ENCODE data around the gene MEI1. TPM values are rescaled to one million over a fixed set of nuclear protein-coding genes. Genes with fewer than 3 reads are reported as not detected.
A peak's percentile ranks its signal among the peaks of the same experiment; 100 is the strongest.

Gene MEI1
- total and polyA plus RNA-seq, 12 donors: 0.36 to 3.7 (median 1.3) TPM; not detected in 1

DNA sequence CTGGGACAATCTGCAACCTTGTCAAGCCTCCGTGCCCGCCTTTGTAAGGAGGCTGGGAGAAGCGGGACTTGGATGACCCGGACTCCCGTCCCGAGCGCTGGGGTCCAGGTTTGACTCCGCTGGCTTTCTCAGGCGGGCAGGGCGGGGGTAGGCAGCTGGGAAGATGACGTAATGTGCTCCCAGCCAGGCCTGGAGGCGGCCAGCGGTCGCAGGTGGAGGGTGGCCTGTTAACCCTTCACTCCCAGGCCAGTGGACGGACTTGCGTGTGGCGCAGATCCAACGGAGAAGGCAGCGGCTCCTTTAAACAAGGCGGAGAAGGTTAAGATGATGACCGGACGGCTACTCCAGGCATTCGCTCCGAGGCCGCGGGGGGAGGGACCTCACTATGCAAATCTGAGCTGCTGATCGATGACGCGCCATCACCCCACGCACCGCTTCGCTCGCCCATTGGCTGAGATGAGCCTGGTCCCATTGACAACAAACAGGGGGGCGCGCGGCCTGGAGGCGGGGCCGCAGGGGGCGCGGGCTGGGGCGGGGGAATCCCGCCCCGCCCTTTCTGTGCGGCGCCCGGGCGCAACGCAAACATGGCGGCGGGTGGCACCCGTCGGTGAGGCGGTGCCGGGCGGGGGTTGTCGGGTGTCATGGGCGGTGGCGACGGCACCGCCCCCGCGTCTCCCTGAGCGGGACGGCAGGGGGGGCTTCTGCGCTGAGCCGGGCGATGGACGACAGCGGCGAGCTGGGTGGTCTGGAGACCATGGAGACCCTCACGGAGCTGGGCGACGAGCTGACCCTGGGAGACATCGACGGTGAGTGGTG is 133.5 kb downstream of the MEI1 start, which contains the start of gene SREBF2:
TSS of gene SREBF2 (plus strand) at position 553 of the 816 bp plus-strand sequence. CDS start at position 719, 166 bp downstream.
- H3K27ac ChIP-seq: peak within 1 kb of the TSS; percentile 87 to 99 (median 96)
- intact Hi-C loops (cut with DNase I): no loop called here
- peak within 1 kb of the TSS; percentile 26 to 91 (median 69) for H3K4me3 ChIP-seq
- H3K9me3 ChIP-seq (replicated peaks in 1 of 3): no peaks in the 10 kb centered on the region
- peaks cover 26 to 42% of the 10 kb centered on the region in 2 donors for H3K4me1 ChIP-seq (replicated peaks in 1 of 2)
- peaks cover 0 to 20% of the 10 kb centered on the region in 2 donors for H3K36me3 ChIP-seq (replicated peaks in 1 of 2)
- WGBS, 4 donors: 0 to 1% (median 0%) methylated on average over 5 to 75 of the region's 75 CpGs
- peak; percentile 100 for DNase-seq
- H3K27me3 ChIP-seq: no peaks in the 10 kb centered on the region
- TF ChIP-seq, protein P1, sequence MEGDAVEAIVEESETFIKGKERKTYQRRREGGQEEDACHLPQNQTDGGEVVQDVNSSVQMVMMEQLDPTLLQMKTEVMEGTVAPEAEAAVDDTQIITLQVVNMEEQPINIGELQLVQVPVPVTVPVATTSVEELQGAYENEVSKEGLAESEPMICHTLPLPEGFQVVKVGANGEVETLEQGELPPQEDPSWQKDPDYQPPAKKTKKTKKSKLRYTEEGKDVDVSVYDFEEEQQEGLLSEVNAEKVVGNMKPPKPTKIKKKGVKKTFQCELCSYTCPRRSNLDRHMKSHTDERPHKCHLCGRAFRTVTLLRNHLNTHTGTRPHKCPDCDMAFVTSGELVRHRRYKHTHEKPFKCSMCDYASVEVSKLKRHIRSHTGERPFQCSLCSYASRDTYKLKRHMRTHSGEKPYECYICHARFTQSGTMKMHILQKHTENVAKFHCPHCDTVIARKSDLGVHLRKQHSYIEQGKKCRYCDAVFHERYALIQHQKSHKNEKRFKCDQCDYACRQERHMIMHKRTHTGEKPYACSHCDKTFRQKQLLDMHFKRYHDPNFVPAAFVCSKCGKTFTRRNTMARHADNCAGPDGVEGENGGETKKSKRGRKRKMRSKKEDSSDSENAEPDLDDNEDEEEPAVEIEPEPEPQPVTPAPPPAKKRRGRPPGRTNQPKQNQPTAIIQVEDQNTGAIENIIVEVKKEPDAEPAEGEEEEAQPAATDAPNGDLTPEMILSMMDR (IDR thresholded peaks at IDR 0.05): peak in 2 of 6 experiments; percentile 9 to 14
- TF ChIP-seq POLR2A (IDR thresholded peaks at IDR 0.05): peak; percentile 75 to 88

DNA sequence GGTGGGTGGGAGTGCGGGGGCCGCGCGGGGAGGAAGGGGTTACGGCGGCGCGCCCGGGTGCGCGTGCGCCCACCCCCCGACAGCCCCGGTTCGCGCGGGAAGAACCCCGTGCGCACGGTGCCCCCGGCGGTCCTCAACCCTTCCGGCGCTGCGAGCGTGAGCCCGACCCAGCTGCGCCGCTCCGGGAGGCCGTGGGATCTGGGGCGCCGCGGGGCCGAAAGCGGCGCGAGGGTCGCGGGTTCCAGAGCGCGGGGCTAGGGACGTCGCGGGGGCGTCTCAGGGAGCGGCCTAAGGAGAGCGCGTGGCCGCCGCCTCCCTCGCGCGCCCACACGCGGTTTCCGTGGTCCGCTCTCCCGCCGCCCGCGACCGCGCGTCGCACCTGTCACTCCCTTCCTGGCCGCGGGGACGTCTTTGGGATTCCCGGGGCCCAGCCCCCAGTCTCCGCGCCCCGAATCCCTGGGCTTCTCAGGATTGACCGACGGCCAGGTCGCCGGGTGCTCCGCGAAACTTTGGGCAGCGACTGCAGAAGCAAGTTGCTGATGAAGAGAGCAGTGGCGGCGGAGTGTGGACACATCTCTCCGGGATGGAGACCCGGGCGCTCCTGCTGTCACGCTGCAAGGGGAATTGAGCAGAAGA is 134.2 kb downstream of the MEI1 start:
- Histone ChIP-seq H3K4me1 (replicated peaks in 1 of 2) (peaks cover 26 to 49% of the 10 kb centered on the region in 2 donors), H3K4me3 (peak overlapping the region; percentile 26 to 91 (median 69)), H3K9me3 (replicated peaks in 1 of 3) (no peaks in the 10 kb centered on the region), H3K27ac (peak overlapping the region; percentile 87 to 99 (median 96)), H3K27me3 (no peaks in the 10 kb centered on the region), H3K36me3 (replicated peaks in 1 of 2) (peaks cover 0 to 20% of the 10 kb centered on the region in 2 donors)
- 0 to 1% (median 0%) methylated on average over 9 to 86 of the region's 86 CpGs for WGBS, 4 donors
- DNase-seq: peak; percentile 55 to 79 (median 69)
- intact Hi-C loops (cut with DNase I): no loop called here
- TF ChIP-seq, protein P1 (IDR thresholded peaks at IDR 0.05): peak in 1 of 6 experiments; percentile 6
- peak; percentile 7 to 53 for TF ChIP-seq POLR2A (IDR thresholded peaks at IDR 0.05)

GRCh38 chr22:41834005-41834944 is 135.0 kb downstream of the MEI1 start:
- H3K27ac ChIP-seq: peak overlapping the region; percentile 87 to 99 (median 96)
- H3K27me3 ChIP-seq: no peaks in the 10 kb centered on the region
- peak overlapping the region in 3 of 4 donors; percentile 26 to 91 (median 86) for H3K4me3 ChIP-seq
- 3 to 12% (median 6%) methylated on average over 10 to 14 of the region's 14 CpGs for WGBS, 4 donors
- TF ChIP-seq, protein P1 (IDR thresholded peaks at IDR 0.05): no peak
- TF ChIP-seq POLR2A (IDR thresholded peaks at IDR 0.05): no peak
- intact Hi-C loops (cut with DNase I): no loop called here
- no peaks in the 10 kb centered on the region for H3K9me3 ChIP-seq (replicated peaks in 1 of 3)
- no peak for DNase-seq
- peaks cover 0 to 20% of the 10 kb centered on the region in 2 donors for H3K36me3 ChIP-seq (replicated peaks in 1 of 2)
- peaks cover 26 to 57% of the 10 kb centered on the region in 2 donors for H3K4me1 ChIP-seq (replicated peaks in 1 of 2)
